ENCODE results near the gene ZNF423. TPM values are rescaled to one million over a fixed set of nuclear protein-coding genes. Genes with fewer than 3 reads are reported as not detected.
A peak's percentile ranks its signal among the peaks of the same experiment; 100 is the strongest.

The ZNF423 gene
- total RNA-seq, 4 donors from 2014 or later, result 6.6 to 22.9 (median 8.6) TPM

DNA sequence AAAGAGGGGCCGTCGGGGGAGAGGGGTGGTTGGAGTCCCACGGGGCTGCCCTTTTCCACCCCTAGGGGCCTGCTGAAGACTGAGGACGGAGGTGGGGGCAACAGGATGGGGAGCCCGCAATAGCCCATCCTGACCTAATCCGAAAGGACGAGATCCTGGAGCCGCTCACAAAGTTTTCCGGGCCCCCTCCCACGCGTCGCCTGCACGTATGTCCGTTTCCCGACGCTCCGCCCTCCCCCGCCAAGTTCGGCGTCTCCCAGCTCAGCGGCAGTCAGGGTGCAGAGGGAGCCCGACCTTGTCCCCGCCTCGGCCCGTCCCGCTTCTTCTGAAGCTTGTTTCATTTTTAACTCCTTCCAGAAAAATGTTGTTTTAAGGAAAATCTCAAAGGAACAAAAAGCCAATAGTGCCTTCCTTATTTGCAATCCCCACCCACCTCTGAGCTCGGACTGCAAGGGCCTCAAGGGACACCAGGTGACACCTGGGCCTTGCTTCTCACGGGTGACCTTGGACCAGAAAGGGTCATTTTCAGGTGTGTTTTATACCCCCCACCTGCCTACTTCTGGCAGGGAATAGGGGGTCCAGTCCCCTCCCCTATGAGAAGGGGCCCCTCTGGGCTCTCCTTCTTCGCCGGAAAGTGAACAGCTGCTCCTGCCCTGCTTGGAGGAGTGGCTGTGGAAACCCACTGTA, 3.4 kb upstream of the ZNF423 start:
- ATAC-seq (ENCODE audit: low FRiP score) (no peak), DNase-seq (ENCODE audit: low spot score) (no peak)
- TF ChIP-seq, protein P1, sequence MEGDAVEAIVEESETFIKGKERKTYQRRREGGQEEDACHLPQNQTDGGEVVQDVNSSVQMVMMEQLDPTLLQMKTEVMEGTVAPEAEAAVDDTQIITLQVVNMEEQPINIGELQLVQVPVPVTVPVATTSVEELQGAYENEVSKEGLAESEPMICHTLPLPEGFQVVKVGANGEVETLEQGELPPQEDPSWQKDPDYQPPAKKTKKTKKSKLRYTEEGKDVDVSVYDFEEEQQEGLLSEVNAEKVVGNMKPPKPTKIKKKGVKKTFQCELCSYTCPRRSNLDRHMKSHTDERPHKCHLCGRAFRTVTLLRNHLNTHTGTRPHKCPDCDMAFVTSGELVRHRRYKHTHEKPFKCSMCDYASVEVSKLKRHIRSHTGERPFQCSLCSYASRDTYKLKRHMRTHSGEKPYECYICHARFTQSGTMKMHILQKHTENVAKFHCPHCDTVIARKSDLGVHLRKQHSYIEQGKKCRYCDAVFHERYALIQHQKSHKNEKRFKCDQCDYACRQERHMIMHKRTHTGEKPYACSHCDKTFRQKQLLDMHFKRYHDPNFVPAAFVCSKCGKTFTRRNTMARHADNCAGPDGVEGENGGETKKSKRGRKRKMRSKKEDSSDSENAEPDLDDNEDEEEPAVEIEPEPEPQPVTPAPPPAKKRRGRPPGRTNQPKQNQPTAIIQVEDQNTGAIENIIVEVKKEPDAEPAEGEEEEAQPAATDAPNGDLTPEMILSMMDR (IDR thresholded peaks at IDR 0.05), result no peak

DNA sequence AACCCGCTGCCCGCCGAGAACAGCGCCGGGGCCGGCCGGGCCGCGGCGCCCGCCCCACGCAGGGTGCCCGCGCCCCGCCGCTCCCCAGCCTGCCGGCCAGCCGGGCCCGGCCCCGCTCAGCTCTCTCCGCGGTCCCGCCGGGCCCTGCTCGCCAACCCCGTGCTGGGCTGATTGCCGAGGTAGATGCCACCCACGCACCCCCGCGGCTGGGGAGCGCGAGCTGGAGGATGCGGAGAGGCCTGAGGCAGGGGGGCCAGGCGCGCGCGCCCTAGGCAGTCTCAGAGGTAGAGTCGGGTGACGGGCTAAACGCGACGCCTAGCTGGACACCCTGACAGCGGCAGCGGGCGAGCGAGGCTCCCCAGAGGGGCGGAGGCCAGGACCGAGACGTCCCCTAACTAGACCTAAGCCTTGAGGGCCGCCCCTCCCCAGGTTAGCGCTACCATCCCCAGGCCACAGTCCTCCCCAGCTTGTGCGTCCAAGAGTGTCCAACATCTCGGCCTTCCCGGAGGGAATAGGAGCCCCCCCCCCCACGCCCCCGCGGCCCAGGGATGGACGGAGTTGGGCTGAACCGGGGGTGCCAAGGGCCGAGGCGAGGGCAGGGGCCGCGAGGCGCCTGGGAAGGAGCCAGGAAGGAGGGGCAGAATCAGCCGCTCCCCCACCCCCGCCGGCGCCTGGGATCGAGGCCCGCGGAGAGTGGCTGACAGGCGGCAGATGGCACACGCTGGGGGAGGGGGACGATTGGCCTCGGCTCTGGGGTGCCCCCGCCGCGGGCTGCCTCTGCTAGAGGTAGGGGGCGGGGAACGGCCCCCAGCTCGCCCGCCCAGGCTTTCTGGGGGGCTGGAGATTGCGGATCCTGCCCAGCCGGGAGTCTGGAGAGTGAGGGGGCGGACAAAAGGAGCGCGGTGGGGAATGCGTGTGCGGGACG, 2.5 kb upstream of the ZNF423 start:
- DNase-seq (ENCODE audit: low spot score) (no peak), ATAC-seq (ENCODE audit: low FRiP score) (peak; percentile 49)
- TF ChIP-seq, protein P1 (IDR thresholded peaks at IDR 0.05), result no peak

GRCh38 chr16:49857423-49858181, 1.7 kb upstream of the ZNF423 start:
- ATAC-seq (ENCODE audit: low FRiP score), result peak; percentile 21
- TF ChIP-seq, protein P1 (IDR thresholded peaks at IDR 0.05), result peak in 1 of 3 donors; percentile 46
- DNase-seq (ENCODE audit: low spot score), result no peak

DNA sequence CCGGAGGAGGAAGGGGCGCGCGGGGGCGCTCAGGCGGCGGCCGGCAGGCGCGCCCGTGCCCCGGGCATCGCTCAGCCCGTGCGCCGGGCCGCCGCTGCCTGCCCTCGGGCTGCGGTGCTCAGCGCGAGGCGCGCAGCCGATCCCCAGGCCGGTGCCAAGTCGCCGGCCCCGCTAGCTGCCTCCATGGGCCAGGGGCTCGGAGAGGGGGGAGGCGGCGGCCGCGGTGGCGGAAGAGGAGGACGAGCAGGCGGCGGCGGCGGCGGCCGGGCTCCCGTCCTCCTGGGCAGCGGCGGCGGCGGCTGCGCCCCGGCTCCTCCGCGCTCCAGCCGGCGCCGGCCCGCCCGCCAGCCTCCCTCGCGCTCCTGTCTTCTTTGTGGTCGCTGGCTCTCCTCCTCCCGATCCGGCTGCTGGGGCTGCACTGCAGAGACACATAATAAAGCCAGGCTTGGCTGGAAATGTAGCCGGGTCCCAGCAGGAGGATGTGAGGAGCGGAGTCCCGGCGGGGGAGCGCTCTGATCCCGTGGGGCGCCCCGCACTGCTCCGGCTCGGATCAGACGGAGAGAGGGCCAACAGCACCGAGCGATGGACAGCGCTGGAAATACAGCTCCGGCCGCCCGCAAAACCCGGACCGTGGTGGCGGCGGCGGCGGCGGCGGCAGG, 889 bp upstream of the ZNF423 start:
- TF ChIP-seq, protein P1 (IDR thresholded peaks at IDR 0.05), result no peak
- ATAC-seq (ENCODE audit: low FRiP score) (peak; percentile 66), DNase-seq (ENCODE audit: low spot score) (no peak)

- ATAC-seq (ENCODE audit: low FRiP score), result no peak
- DNase-seq (ENCODE audit: low spot score), result no peak
- TF ChIP-seq, protein P1 (IDR thresholded peaks at IDR 0.05), result no peak
Measured at GRCh38 chr16:49855280-49855821, 561 bp downstream of the ZNF423 start.

DNA sequence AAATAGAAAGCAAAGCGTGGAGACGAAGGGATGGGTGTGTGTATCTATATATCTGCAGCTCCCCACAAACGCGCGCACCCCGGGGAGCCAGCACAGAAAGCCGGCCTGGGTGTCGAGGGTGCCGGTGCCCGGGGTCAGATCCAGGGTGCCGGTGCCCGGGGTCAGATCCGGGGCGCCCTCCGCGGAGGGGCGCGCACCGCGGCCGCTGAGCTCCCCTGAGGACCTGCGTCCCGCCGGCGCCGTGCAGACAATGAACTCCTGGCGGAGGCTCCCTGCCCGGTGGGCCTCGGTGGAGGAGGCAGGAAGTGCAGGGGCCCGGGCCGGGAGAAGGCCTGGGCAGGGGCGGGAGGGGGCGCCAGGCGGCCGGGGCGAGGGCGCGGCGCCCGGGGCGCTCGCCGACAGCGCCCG, 1.1 kb downstream of the ZNF423 start:
- ATAC-seq (ENCODE audit: low FRiP score), result no peak
- no peak for DNase-seq (ENCODE audit: low spot score)
- TF ChIP-seq, protein P1 (IDR thresholded peaks at IDR 0.05), result no peak
